Endothelial cell of umbilical vein (primary cell): ENCODE measurements around the gene EEF2K.

Source experiments
- EZH2 ChIP-seq: IDR thresholded peaks from 2 replicates; pipeline ENCODE4 v1.6.1; 2012; ENCODE audit warnings: borderline replicate concordance, low read depth, mild to moderate bottlenecking, moderate library complexity, low read length, inconsistent platforms; ENCODE audit not compliant: severe bottlenecking
- GATA2 ChIP-seq: IDR thresholded peaks from 2 replicates; pipeline ENCODE4 v1.7.0; 2011; ENCODE audit warnings: low read depth, mild to moderate bottlenecking, moderate library complexity, mixed read lengths, low read length; ENCODE audit not compliant: insufficient read length, insufficient read depth
- JUN ChIP-seq: IDR thresholded peaks from 2 replicates; pipeline ENCODE4 v1.6.1; 2011; ENCODE audit warnings: borderline replicate concordance, low read depth; ENCODE audit not compliant: insufficient read length, insufficient read depth
- MYC ChIP-seq: IDR thresholded peaks from one replicate; pipeline ENCODE4 v1.6.1; 2011; ENCODE audit warnings: mild to moderate bottlenecking, low read depth, low read length
- POLR2A ChIP-seq: IDR thresholded peaks from 2 replicates; pipeline ENCODE4 v1.6.1; 2012; ENCODE audit warnings: low read depth, mild to moderate bottlenecking, control low read depth, low read length
- POLR2AphosphoS5 ChIP-seq: IDR thresholded peaks from 2 replicates; pipeline ENCODE4 v1.6.1; 2012; ENCODE audit warnings: low read depth, mild to moderate bottlenecking, control low read depth, low read length, moderate library complexity; ENCODE audit not compliant: insufficient read depth
- TF ChIP-seq, protein P1 (sequence below), 2 donors: IDR thresholded peaks; 1 replicate in 1 of 2; 2 replicates in 1 of 2; pipeline ENCODE4 v1.5.1; 2011; ENCODE audit warnings: low read length in 2 of 2, mild to moderate bottlenecking in 2 of 2, moderate library complexity in 2 of 2, control low read depth in 1 of 2, inconsistent platforms in 1 of 2, low read depth in 1 of 2; ENCODE audit not compliant: insufficient read depth in 1 of 2; ENCODE audit errors: extremely low read depth in 1 of 2
- TF ChIP-seq, protein P2 (sequence below): IDR thresholded peaks from 2 replicates; pipeline ENCODE4 v1.6.1; 2011; ENCODE audit not compliant: insufficient read depth, insufficient read length

DNA sequence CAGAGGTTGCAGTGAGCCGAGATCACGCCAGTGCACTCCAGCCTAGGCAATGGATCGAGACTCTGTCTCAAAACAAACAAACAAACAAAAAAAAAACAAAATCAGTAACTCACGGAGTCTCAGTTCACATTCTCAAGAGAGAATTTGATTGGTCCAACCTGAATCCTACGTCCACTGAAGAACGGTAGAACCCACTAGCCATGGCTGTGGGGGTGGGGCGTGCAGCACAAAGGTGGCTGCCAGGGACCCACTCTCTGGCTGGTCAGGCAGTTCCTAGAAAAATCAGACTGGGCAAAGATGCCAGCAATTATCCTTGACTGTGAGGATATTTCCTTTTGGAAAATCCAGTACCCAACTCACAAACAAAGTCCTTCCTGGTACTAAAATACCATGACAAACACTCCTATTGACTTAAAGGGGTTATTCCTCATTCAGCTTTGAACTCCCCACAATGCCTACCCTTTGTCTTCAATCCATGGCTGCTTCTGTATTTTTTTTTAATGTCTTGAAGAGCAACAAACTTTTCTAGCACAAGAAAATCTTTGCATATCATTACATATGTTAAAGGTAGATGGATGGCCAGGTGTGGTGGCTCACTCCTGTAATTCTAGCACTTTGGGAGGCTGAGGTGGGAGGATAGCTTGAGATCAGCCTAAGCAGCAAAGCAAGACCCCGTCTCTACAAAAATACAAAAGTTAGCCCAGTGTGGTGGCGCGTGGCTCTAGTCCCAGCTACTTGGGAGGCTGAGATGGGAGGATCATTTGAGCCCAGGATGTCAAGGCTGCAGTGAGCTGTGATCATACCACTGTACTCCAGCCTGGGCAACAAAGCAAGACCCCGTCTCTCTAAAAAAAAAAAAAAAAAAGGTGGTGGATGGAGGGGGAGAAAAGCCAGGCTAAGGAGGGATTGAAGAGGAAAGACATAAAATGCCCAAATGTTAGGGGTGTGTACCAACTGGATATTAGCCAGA is 87.3 kb downstream of the EEF2K start:
- TF ChIP-seq POLR2AphosphoS5 (no peak), EZH2 (no peak), MYC (no peak), POLR2A (no peak), JUN (no peak), GATA2 (no peak)
- TF ChIP-seq, protein P1, sequence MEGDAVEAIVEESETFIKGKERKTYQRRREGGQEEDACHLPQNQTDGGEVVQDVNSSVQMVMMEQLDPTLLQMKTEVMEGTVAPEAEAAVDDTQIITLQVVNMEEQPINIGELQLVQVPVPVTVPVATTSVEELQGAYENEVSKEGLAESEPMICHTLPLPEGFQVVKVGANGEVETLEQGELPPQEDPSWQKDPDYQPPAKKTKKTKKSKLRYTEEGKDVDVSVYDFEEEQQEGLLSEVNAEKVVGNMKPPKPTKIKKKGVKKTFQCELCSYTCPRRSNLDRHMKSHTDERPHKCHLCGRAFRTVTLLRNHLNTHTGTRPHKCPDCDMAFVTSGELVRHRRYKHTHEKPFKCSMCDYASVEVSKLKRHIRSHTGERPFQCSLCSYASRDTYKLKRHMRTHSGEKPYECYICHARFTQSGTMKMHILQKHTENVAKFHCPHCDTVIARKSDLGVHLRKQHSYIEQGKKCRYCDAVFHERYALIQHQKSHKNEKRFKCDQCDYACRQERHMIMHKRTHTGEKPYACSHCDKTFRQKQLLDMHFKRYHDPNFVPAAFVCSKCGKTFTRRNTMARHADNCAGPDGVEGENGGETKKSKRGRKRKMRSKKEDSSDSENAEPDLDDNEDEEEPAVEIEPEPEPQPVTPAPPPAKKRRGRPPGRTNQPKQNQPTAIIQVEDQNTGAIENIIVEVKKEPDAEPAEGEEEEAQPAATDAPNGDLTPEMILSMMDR (IDR thresholded peaks at IDR 0.05; ENCODE audit: extremely low read depth in 1 of 2, insufficient read depth in 1 of 2, low read depth in 1 of 2, low read length in 2 of 2) = no peak
- TF ChIP-seq, protein P2, sequence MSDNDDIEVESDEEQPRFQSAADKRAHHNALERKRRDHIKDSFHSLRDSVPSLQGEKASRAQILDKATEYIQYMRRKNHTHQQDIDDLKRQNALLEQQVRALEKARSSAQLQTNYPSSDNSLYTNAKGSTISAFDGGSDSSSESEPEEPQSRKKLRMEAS = no peak
